AG04450 (cell line): ENCODE data around the gene KLHL25. TPM values are rescaled to one million over a fixed set of nuclear protein-coding genes. Genes with fewer than 3 reads are reported as not detected.

Experiments
- CTCF ChIA-PET: fragments of 300-600, 350-600 bp; formaldehyde crosslinking; extraction: SDS; loops from one replicate; lab custom pipeline; 2022; ENCODE audit warnings: antibody characterized with exemption, inconsistent platforms; lab: Charles Lee
- POLR2A ChIA-PET: fragments of 350-600 bp; formaldehyde crosslinking; extraction: SDS; loops from one replicate; lab custom pipeline; 2021; ENCODE audit warnings: antibody characterized with exemption, inconsistent platforms; lab: Yijun Ruan, JAX
- DNase-seq: peaks from one replicate; pipeline ENCODE4 v3.0.0-alpha.2; 2011; ENCODE audit warnings: low read depth, low spot score
- H3K27ac ChIP-seq: one replicate; pipeline ENCODE4 v1.5.1; 2012; ENCODE audit warnings: low read depth, low read length, control low read depth
- H3K27me3 ChIP-seq: one replicate; pipeline ENCODE4 v1.6.0; 2012; ENCODE audit warnings: low read length; ENCODE audit not compliant: control insufficient read depth, insufficient read depth
- H3K4me3 ChIP-seq: 2 replicates; pipeline ENCODE4 v1.5.1; 2011; ENCODE audit warnings: mild to moderate bottlenecking, low read depth, low read length, control low read depth
- H3K9me3 ChIP-seq: 2 replicates; pipeline ENCODE4 v1.5.1; 2012; ENCODE audit warnings: low read length; ENCODE audit not compliant: control insufficient read depth, insufficient read depth
- polyA plus RNA-seq: library from polyadenylated mRNA; depleted of rRNA; stranded (reverse); fragments of >200 nt; gene quantifications from 2 replicates; pipeline ENCODE4 v1.2.3, GENCODE V29; 2011
- TF ChIP-seq, protein P1 (sequence below): IDR thresholded peaks from 2 replicates; pipeline ENCODE4 v1.5.1; 2011; ENCODE audit warnings: low read depth, low read length, control low read depth, inconsistent platforms

Gene KLHL25
- polyA plus RNA-seq, 1 experiment = 2.9 TPM

DNA sequence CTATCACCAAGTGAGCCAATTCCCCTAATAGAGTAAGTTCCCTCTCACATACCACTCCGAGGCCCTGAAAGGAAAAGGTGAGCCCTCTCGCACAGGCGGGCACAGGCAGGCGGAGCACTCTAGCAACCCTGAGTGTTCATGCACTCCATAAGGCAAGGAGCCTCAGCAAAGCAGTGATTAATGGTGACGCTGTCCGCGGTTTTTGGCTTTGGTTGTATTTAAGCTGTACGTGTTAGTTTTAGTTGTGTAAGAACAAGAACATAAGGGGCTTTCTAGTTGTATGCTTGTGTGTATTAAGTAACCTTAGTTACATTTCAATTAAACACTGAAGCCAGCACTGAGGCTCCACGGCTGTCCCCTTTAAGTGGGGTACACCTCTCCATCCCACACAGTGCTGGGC lies 33.1 kb downstream of the KLHL25 start:
- CTCF ChIA-PET = interaction anchor here (0.9 kb wide), 1 partner anchor 12 kb away, joined by 3 read pairs; no protein-coding TSS in a partner anchor
- no peak overlapping the region for H3K27ac ChIP-seq
- TF ChIP-seq, protein P1, sequence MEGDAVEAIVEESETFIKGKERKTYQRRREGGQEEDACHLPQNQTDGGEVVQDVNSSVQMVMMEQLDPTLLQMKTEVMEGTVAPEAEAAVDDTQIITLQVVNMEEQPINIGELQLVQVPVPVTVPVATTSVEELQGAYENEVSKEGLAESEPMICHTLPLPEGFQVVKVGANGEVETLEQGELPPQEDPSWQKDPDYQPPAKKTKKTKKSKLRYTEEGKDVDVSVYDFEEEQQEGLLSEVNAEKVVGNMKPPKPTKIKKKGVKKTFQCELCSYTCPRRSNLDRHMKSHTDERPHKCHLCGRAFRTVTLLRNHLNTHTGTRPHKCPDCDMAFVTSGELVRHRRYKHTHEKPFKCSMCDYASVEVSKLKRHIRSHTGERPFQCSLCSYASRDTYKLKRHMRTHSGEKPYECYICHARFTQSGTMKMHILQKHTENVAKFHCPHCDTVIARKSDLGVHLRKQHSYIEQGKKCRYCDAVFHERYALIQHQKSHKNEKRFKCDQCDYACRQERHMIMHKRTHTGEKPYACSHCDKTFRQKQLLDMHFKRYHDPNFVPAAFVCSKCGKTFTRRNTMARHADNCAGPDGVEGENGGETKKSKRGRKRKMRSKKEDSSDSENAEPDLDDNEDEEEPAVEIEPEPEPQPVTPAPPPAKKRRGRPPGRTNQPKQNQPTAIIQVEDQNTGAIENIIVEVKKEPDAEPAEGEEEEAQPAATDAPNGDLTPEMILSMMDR = no peak

DNA sequence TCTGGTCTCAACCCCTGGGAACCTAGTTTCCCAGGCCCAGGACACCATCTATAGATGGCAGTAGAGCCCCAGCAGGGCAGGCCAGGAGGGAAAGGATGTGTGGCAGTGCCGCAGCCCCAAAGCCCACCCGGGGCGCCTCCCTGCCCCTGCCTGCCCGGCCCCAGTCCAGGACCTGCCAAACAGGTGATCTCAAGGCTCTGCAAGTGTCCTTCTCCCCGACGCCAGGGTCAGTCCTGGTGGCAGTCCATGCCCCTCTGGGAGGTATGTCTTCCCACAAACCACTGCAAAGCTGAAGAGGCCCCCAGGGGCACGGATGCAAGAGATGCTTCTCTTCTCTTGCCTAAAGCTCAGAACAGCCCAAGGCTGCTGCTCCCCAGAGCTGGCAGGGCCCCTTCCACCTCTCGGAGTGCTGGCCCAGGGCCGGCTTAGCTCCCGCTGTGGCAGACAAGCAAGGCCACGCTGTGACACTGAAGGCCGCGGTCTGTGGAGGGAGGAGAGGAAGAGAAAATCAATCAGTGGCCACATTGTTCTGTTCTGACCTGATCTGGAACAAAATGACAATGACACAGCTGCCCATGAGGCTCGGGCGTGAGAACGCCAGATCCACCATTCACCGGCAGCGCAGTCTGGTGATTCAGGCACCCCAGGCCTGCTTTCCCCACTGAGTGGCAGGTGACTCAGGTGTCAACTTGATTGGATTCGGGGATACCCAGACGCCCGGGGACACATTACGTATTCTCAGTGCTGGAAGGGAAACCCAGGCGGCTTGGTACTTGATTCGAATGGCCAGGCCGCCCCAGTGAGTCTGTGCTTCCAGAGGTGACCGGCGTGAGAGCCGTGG lies 34.0 kb downstream of the KLHL25 start:
- ChIA-PET POLR2A (no interaction called here), CTCF (no interaction called here)

More for the DNA sequence above, 33.1 kb downstream of the KLHL25 start:
- DNase-seq = peak; percentile 43
- no peaks in the 10 kb centered on the region for H3K27me3 ChIP-seq
- POLR2A ChIA-PET = no interaction called here
- no peaks in the 10 kb centered on the region; the same call in 1 of the 2 replicates for H3K9me3 ChIP-seq
- no peak overlapping the region for H3K4me3 ChIP-seq

GRCh38 chr15:85760049-85760448 lies 34.7 kb downstream of the KLHL25 start:
- Histone ChIP-seq H3K4me3 (no peak overlapping the region), H3K9me3 (no peaks in the 10 kb centered on the region; the same call in 1 of the 2 replicates), H3K27ac (no peak overlapping the region), H3K27me3 (no peaks in the 10 kb centered on the region)
- DNase-seq = no peak
- POLR2A ChIA-PET = no interaction called here
- TF ChIP-seq, protein P1 = no peak
- CTCF ChIA-PET = no interaction called here

More for the DNA sequence above, 34.0 kb downstream of the KLHL25 start:
- Histone ChIP-seq H3K4me3 (no peak overlapping the region), H3K9me3 (no peaks in the 10 kb centered on the region; the same call in 1 of the 2 replicates), H3K27me3 (no peaks in the 10 kb centered on the region), H3K27ac (no peak overlapping the region)
- TF ChIP-seq, protein P1 = no peak
- no peak for DNase-seq

GRCh38 chr15:85759376-85759775 lies 35.3 kb downstream of the KLHL25 start:
- CTCF ChIA-PET = no interaction called here
- TF ChIP-seq, protein P1 = no peak

GRCh38 chr15:85758655-85758978 lies 36.1 kb downstream of the KLHL25 start:
- Histone ChIP-seq H3K27me3 (no peaks in the 10 kb centered on the region), H3K4me3 (no peak overlapping the region), H3K27ac (no peak overlapping the region), H3K9me3 (no peaks in the 10 kb centered on the region; the same call in 1 of the 2 replicates)
- POLR2A ChIA-PET = no interaction called here
- TF ChIP-seq, protein P1 = no peak
- CTCF ChIA-PET = no interaction called here
- DNase-seq = no peak

More at GRCh38 chr15:85759376-85759775, 35.3 kb downstream of the KLHL25 start:
- no peaks in the 10 kb centered on the region for H3K27me3 ChIP-seq
- no peak overlapping the region for H3K27ac ChIP-seq
- no peak for DNase-seq
- POLR2A ChIA-PET = no interaction called here
- H3K9me3 ChIP-seq = no peaks in the 10 kb centered on the region; the same call in 1 of the 2 replicates
- H3K4me3 ChIP-seq = no peak overlapping the region
